Measurements from ENCODE around the gene AHCYL1.

The AHCYL1 gene

DNA sequence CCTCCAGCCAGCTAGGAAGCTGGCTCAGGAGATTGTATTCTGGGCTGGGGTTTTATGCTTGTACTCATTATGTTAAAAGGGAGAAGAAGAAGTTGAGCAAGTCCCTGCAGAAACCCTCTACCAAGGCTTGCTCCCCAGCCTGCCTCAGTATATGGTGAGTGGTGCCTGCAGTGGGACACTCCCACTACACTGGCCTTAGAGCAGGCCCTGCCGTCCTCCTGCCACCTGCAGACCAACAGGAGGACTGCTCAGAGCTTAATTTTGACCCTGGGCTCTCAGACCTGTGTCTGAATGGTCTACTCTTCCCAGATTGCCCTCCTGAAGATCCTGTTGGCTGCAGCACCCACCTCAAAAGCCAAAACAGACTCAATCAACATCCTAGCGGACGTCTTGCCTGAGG is 62.9 kb downstream of the AHCYL1 start:
- H3K4me1 Mint-ChIP-seq (ENCODE audit: low read depth), result no peaks in the 10 kb centered on the region
- no peaks in the 10 kb centered on the region for H3K27me3 Mint-ChIP-seq (ENCODE audit: low read depth)
- peaks cover 50% of the 10 kb centered on the region for H3K36me3 Mint-ChIP-seq (ENCODE audit: low read depth)
- no peak overlapping the region for H3K27ac Mint-ChIP-seq
- H3K4me3 Mint-ChIP-seq, result no peak overlapping the region
- no peaks in the 10 kb centered on the region for H3K9me3 Mint-ChIP-seq
- DNase-seq (ENCODE audit: low spot score), result no peak

DNA sequence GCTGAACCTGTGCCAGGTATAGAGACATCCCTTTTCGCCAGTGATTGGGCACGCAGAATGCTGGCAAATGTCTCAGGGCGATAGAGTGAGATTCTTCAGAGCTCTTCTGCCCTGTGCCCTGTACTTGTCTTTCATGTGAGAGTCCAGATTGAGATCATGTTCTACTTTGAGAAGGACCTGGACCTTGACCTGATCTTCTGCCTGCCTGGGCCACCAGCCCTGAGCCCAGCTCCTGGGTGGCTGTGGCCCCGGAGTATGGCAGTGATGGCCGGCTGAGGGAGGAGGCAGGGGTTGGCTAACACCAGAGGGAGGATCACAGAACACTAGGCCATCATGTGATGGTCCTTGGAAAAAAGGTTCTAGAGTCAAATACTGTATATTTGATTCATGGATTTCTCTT is 63.7 kb downstream of the AHCYL1 start:
- Mint-ChIP-seq H3K27ac (no peak overlapping the region), H3K4me1 (ENCODE audit: low read depth) (no peaks in the 10 kb centered on the region), H3K36me3 (ENCODE audit: low read depth) (peaks cover 49% of the 10 kb centered on the region), H3K27me3 (ENCODE audit: low read depth) (no peaks in the 10 kb centered on the region), H3K4me3 (no peak overlapping the region), H3K9me3 (no peaks in the 10 kb centered on the region)
- DNase-seq (ENCODE audit: low spot score), result no peak

DNA sequence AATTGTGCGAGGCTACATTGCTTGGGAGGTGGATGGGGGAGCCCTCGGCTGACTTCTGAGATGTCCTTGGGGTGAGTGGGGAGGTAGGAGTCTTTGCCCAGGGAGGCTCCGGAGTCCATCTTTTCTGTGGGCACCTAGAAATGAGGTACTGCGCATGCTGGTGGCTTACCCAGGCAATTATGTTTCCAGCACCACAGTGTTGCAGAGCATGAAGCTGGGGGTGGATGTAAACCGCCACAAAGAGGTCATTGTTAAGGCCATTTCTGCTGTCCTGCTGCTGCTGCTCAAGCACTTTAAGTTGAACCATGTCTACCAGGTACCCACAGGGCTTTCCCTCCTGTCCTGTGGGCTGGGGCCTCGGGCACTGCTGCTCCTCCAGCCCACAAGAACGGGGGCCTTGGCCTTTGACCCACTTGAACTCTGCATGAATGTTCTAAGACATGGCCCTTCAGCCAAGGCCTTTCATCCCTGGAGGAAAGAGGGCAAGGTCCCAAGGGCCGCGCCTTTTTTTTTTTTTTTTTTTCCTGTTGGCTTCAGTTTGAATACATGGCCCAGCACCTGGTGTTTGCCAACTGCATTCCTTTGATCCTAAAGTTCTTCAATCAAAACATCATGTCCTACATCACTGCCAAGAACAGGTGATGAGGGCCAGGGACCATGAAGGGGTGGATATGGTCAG is 64.5 kb downstream of the AHCYL1 start:
- Mint-ChIP-seq H3K27ac (no peak overlapping the region), H3K4me1 (ENCODE audit: low read depth) (no peaks in the 10 kb centered on the region), H3K36me3 (ENCODE audit: low read depth) (peaks cover 53% of the 10 kb centered on the region)

DNA sequence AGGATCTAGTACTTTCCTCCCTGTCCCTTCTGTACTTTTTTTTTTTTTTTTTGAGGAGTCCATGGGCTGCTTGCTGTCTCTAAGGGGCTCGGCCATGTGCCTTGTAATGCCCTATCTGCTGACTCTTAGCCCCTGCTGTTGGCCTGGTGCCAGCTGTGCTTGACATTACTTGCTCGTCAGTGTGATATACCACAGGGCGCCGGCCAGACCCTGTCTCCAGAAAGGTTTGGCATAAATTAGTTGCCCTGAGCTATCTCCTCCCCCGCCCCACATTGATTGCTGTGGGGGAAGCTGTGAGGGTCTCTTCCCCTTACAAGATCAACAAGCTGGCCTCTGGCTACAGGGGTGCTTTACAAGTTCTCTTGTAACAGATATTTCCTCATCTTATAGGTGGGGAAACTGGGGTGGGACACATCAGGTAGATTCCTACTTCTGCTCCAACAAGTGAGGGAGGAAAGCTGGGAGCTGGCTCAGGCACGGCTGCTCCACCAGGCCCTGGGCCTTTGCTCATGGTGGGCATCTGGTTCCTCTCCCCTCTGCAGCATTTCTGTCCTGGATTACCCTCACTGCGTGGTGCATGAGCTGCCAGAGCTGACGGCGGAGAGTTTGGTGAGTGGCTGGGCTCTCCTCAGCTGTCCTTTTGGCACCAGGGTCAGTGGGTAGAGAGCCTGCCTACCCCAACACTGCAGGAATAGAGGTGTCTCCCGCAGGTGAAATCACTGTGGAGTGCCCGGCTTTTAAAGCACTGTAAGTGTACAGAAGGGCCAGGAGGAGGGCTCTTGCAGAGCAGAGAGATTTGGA is 65.4 kb downstream of the AHCYL1 start:
- Mint-ChIP-seq H3K27ac (no peak overlapping the region), H3K36me3 (ENCODE audit: low read depth) (peaks cover 54% of the 10 kb centered on the region)

More for the DNA sequence above, 64.5 kb downstream of the AHCYL1 start:
- Mint-ChIP-seq H3K9me3 (no peaks in the 10 kb centered on the region), H3K4me3 (no peak overlapping the region), H3K27me3 (ENCODE audit: low read depth) (no peaks in the 10 kb centered on the region)
- DNase-seq (ENCODE audit: low spot score), result no peak

DNA sequence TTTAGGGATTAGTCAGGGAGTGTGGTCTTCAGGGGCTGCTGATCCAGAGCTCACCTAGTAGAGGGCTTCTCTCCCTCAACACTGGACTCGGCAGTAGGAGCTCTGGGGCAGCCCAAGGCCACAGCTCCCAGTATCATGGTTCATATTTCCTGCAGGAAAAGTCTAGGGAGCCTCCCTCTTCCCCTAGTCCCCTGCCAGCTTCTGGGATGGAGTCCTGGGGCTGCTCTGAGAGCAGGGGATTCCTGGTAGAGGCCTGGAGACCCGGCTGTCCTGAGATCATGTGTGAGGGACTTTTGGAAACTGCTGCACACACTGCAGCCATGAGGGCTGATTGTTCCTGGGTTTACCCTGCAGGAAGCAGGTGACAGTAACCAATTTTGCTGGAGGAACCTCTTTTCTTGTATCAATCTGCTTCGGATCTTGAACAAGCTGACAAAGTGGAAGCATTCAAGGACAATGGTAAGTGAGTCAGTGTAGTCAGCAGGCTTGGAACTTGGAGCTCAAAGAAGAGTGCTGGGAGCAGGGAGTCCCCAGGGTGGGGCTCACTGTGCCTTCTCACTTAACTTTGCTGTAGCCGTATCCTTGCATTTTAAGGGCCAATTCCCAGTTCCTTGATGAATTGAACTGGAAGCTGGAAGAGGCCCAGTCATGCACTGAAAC is 66.2 kb downstream of the AHCYL1 start:
- Mint-ChIP-seq H3K4me1 (ENCODE audit: low read depth) (no peaks in the 10 kb centered on the region), H3K36me3 (ENCODE audit: low read depth) (peaks cover 51% of the 10 kb centered on the region), H3K27me3 (ENCODE audit: low read depth) (no peaks in the 10 kb centered on the region), H3K27ac (no peak overlapping the region), H3K4me3 (no peak overlapping the region), H3K9me3 (no peaks in the 10 kb centered on the region)
- DNase-seq (ENCODE audit: low spot score), result no peak

More for the DNA sequence above, 65.4 kb downstream of the AHCYL1 start:
- H3K4me1 Mint-ChIP-seq (ENCODE audit: low read depth), result no peaks in the 10 kb centered on the region
- no peaks in the 10 kb centered on the region for H3K27me3 Mint-ChIP-seq (ENCODE audit: low read depth)
- no peak for DNase-seq (ENCODE audit: low spot score)
- H3K4me3 Mint-ChIP-seq, result no peak overlapping the region
- no peaks in the 10 kb centered on the region for H3K9me3 Mint-ChIP-seq

DNA sequence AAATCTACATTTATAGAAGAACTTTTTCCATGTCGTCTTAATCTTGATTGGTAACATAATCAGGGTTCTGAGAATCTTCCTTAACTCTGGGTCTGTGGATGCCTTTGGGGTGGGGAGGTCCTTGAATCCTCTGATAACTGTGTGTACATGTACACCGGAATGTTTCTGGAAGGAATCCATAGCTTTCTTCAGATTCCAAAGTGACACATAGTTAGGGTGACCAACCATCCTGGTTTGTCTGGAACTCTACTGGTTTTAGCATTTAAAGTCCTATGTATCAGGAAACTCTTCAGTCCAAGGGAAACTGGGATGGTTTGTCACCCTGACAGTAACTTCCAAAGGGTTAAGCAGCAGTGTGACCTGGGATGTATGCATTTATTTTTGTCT is 66.7 kb downstream of the AHCYL1 start:
- no peak for DNase-seq (ENCODE audit: low spot score)
- Mint-ChIP-seq H3K4me3 (no peak overlapping the region), H3K36me3 (ENCODE audit: low read depth) (peaks cover 49% of the 10 kb centered on the region), H3K4me1 (ENCODE audit: low read depth) (no peaks in the 10 kb centered on the region), H3K27ac (no peak overlapping the region), H3K9me3 (no peaks in the 10 kb centered on the region), H3K27me3 (ENCODE audit: low read depth) (no peaks in the 10 kb centered on the region)

DNA sequence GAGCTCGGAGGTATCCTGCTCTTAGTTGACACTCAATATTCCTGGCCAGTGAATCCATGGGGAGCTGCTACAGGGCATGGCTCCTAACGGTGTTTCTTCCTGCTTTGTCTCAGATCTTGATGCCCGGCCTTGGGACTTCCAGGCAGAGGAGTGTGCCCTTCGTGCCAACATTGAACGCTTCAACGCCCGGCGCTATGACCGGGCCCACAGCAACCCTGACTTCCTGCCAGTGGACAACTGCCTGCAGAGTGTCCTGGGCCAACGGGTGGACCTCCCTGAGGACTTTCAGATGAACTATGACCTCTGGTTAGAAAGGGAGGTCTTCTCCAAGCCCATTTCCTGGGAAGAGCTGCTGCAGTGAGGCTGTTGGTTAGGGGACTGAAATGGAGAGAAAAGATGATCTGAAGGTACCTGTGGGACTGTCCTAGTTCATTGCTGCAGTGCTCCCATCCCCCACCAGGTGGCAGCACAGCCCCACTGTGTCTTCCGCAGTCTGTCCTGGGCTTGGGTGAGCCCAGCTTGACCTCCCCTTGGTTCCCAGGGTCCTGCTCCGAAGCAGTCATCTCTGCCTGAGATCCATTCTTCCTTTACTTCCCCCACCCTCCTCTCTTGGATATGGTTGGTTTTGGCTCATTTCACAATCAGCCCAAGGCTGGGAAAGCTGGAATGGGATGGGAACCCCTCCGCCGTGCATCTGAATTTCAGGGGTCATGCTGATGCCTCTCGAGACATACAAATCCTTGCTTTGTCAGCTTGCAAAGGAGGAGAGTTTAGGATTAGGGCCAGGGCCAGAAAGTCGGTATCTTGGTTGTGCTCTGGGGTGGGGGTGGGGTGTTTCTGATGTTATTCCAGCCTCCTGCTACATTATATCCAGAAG is 69.2 kb downstream of the AHCYL1 start:
- Mint-ChIP-seq H3K27ac (no peak overlapping the region), H3K27me3 (ENCODE audit: low read depth) (no peaks in the 10 kb centered on the region), H3K9me3 (no peaks in the 10 kb centered on the region), H3K4me3 (no peak overlapping the region), H3K36me3 (ENCODE audit: low read depth) (peaks cover 32% of the 10 kb centered on the region), H3K4me1 (ENCODE audit: low read depth) (no peaks in the 10 kb centered on the region)
- peak; percentile 51 for DNase-seq (ENCODE audit: low spot score)

DNA sequence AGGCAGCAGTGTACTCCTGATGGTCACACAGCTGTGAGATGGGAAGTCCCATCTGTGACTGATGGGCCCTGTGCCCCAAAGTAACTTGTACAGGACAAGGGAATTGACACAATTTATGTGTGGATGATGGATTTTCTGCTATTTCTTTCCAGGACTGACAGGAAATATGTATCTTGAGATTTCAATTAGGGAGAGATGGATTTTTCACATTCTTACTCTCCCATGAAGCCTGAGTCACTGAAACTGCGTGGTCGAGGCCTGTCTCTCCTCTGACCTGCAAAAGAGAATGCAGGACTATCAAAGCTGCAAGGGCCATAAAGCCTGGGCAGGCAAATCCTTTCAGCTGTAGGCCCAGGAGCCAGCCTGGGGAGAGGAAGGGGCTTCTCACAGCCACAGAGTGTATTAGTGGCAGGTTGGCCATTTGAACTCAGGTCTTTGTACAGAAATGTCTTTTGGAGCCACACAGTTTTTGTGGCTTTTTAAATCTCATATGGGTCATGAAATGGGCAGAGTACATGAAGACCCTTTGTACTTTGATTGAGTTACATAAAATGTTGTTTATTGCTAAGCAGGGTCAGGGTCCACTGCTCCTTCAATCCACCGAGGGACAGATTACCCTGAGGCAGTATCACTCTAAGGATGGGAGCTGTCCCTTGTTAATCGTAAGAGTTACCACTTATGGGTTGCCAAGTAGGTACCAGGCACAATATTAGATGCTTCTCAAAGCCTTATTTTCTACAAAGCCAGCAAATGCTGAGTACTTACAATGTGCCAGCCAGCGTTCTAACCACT is 71.1 kb downstream of the AHCYL1 start:
- H3K27ac Mint-ChIP-seq, result no peak overlapping the region
- no peaks in the 10 kb centered on the region for H3K27me3 Mint-ChIP-seq (ENCODE audit: low read depth)
- H3K4me1 Mint-ChIP-seq (ENCODE audit: low read depth), result no peaks in the 10 kb centered on the region
- H3K4me3 Mint-ChIP-seq, result no peak overlapping the region
- no peaks in the 10 kb centered on the region for H3K9me3 Mint-ChIP-seq
- H3K36me3 Mint-ChIP-seq (ENCODE audit: low read depth), result peaks cover 35% of the 10 kb centered on the region
- DNase-seq (ENCODE audit: low spot score), result no peak

DNA sequence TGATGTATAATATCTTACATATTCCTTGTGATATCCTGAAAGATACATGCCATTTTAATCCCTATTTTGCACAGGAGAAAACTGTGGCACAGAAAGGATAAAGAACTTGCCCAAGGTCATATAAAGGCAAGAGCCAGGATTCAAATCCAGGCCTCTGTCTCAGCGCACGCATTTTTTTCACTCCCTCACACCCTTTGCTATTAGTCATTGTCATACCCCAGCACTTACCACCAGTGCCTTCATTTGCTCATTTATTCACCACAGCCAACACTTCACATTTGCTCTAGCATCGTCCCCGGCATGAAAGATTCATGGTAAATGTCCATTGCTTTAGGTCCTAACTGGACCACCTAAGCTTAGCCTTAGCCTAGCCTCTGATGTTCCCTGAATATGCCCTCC is 71.7 kb downstream of the AHCYL1 start:
- Mint-ChIP-seq H3K27ac (no peak overlapping the region), H3K27me3 (ENCODE audit: low read depth) (no peaks in the 10 kb centered on the region), H3K9me3 (no peaks in the 10 kb centered on the region), H3K36me3 (ENCODE audit: low read depth) (peaks cover 35% of the 10 kb centered on the region), H3K4me3 (no peak overlapping the region), H3K4me1 (ENCODE audit: low read depth) (no peaks in the 10 kb centered on the region)
- DNase-seq (ENCODE audit: low spot score), result no peak

DNA sequence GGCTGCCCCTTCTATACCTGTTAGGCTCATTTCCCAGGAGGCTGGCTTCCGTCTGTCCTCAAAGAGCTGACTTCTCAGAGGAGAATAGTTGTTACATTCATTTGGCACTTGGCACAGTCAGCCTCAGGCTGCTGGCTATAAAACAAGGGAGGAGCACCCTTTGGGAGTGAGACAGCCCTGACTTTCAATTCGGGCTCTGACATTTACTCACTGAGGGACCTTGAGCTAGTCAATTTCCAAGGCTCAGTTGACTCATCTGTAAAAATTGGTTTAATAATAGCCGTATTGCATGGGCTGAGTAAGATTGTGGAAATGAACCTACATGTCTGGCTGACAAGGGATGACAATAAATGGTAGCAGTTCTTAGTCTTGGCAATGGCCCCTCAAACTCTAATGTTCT is 72.2 kb downstream of the AHCYL1 start:
- H3K9me3 Mint-ChIP-seq, result no peaks in the 10 kb centered on the region
- no peak for DNase-seq (ENCODE audit: low spot score)
- no peaks in the 10 kb centered on the region for H3K27me3 Mint-ChIP-seq (ENCODE audit: low read depth)
- peaks cover 35% of the 10 kb centered on the region for H3K36me3 Mint-ChIP-seq (ENCODE audit: low read depth)
- no peaks in the 10 kb centered on the region for H3K4me1 Mint-ChIP-seq (ENCODE audit: low read depth)
- H3K4me3 Mint-ChIP-seq, result no peak overlapping the region
- H3K27ac Mint-ChIP-seq, result no peak overlapping the region

DNA sequence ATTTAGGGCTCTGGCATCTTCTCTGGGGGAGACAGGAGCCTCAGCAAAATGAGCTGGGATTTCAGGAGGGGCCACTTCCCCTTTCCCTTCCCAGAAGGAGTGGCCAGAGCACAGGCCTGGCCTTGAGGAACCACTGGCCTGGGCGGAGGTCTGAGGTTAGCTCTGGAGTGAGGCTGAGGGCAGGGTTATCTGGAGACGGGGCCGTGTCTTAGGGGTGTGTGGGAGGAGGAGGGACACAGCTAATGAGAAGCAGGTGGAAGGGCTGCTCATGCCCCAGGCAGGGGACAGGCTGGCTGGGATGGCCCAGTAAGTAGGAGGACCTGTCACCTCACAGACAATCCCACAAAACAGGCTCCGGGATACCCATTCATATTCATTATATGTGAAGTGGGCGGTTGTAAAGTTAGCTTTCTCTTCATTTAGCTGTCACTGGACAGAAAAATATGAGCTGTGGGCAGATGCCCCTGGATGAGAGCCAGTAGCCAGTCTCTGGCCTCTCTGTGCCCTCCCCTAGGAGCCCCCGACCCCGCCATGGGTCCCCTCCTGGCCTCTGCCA is 73.5 kb downstream of the AHCYL1 start:
- Mint-ChIP-seq H3K36me3 (ENCODE audit: low read depth) (peaks cover 28% of the 10 kb centered on the region), H3K27me3 (ENCODE audit: low read depth) (no peaks in the 10 kb centered on the region), H3K9me3 (no peaks in the 10 kb centered on the region), H3K4me1 (ENCODE audit: low read depth) (no peaks in the 10 kb centered on the region), H3K4me3 (no peak overlapping the region), H3K27ac (no peak overlapping the region)
- DNase-seq (ENCODE audit: low spot score), result no peak

DNA sequence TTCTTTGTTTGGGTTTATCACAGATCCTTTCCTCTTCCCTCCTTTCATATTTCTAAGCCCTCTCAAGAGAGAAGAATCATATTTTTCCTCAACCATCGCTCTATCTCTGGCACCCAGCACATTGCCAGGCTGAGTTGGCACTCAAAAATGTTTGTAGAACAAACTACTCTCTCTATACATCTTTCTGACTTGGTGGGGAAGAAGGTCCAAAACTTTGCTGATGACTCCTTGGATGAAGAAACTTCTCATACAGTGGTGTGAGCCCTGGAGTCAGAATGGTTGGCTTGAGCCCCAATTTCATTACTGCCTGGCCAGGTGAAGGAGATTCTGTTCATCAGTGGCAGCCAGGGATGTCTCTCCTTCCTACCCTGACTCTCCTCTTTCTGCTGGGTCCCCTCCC is 74.0 kb downstream of the AHCYL1 start:
- no peak overlapping the region for H3K27ac Mint-ChIP-seq
- no peaks in the 10 kb centered on the region for H3K9me3 Mint-ChIP-seq
- no peaks in the 10 kb centered on the region for H3K27me3 Mint-ChIP-seq (ENCODE audit: low read depth)
- no peak for DNase-seq (ENCODE audit: low spot score)
- H3K4me3 Mint-ChIP-seq, result no peak overlapping the region
- no peaks in the 10 kb centered on the region for H3K4me1 Mint-ChIP-seq (ENCODE audit: low read depth)
- H3K36me3 Mint-ChIP-seq (ENCODE audit: low read depth), result peaks cover 24% of the 10 kb centered on the region

Measured in T-helper 2 cell treated with Interferon-gamma antibody and Interleukin-4, amounts not matched to agents 5 μg/mL and 100 μg/mL, for 36 hours (primary cell).